ENCODE measurements around the gene ABCF3.
A peak's percentile ranks its signal among the peaks of the same experiment; 100 is the strongest.

The ABCF3 gene

GRCh38 chr3:184167786-184168185, 18.2 kb upstream of the ABCF3 start:
- no peak overlapping the region for H3K4me3 ChIP-seq (ENCODE audit: low read length in 2 of 2)
- peaks cover 62 to 67% of the 10 kb centered on the region in 2 donors for H3K36me3 ChIP-seq (ENCODE audit: control insufficient read depth in 2 of 2, insufficient read depth in 2 of 2, low read length in 2 of 2)
- no peak overlapping the region for H3K9ac ChIP-seq (ENCODE audit: low read length in 2 of 2)
- H3K4me1 ChIP-seq (ENCODE audit: control insufficient read depth, insufficient read depth, low read length) = peaks cover 14% of the 10 kb centered on the region
- H3K27ac ChIP-seq (ENCODE audit: low read length) = no peak overlapping the region
- no peaks in the 10 kb centered on the region for H3K27me3 ChIP-seq (ENCODE audit: control insufficient read depth in 1 of 2, insufficient read depth in 2 of 2, low read length in 2 of 2)
- no peaks in the 10 kb centered on the region for H3K9me3 ChIP-seq (ENCODE audit: control insufficient read depth in 2 of 2, low read length in 2 of 2)

GRCh38 chr3:184168363-184169120, 17.5 kb upstream of the ABCF3 start:
- Histone ChIP-seq H3K27ac (ENCODE audit: low read length) (no peak overlapping the region), H3K9ac (ENCODE audit: low read length in 2 of 2) (no peak overlapping the region)

GRCh38 chr3:184169896-184170875, 15.8 kb upstream of the ABCF3 start:
- Histone ChIP-seq H3K27me3 (ENCODE audit: control insufficient read depth in 1 of 2, insufficient read depth in 2 of 2, low read length in 2 of 2) (no peaks in the 10 kb centered on the region), H3K4me3 (ENCODE audit: low read length in 2 of 2) (no peak overlapping the region), H3K4me1 (ENCODE audit: control insufficient read depth, insufficient read depth, low read length) (peaks cover 9% of the 10 kb centered on the region), H3K9ac (ENCODE audit: low read length in 2 of 2) (no peak overlapping the region), H3K36me3 (ENCODE audit: control insufficient read depth in 2 of 2, insufficient read depth in 2 of 2, low read length in 2 of 2) (peaks cover 45 to 49% of the 10 kb centered on the region in 2 donors), H3K27ac (ENCODE audit: low read length) (no peak overlapping the region), H3K9me3 (ENCODE audit: control insufficient read depth in 2 of 2, low read length in 2 of 2) (no peaks in the 10 kb centered on the region)

More at GRCh38 chr3:184168363-184169120, 17.5 kb upstream of the ABCF3 start:
- Histone ChIP-seq H3K4me1 (ENCODE audit: control insufficient read depth, insufficient read depth, low read length) (peaks cover 10% of the 10 kb centered on the region), H3K4me3 (ENCODE audit: low read length in 2 of 2) (no peak overlapping the region), H3K9me3 (ENCODE audit: control insufficient read depth in 2 of 2, low read length in 2 of 2) (no peaks in the 10 kb centered on the region), H3K27me3 (ENCODE audit: control insufficient read depth in 1 of 2, insufficient read depth in 2 of 2, low read length in 2 of 2) (no peaks in the 10 kb centered on the region), H3K36me3 (ENCODE audit: control insufficient read depth in 2 of 2, insufficient read depth in 2 of 2, low read length in 2 of 2) (peaks cover 60 to 65% of the 10 kb centered on the region in 2 donors)

- Histone ChIP-seq H3K27me3 (ENCODE audit: control insufficient read depth in 1 of 2, insufficient read depth in 2 of 2, low read length in 2 of 2) (no peaks in the 10 kb centered on the region), H3K9ac (ENCODE audit: low read length in 2 of 2) (no peak overlapping the region), H3K27ac (ENCODE audit: low read length) (no peak overlapping the region), H3K36me3 (ENCODE audit: control insufficient read depth in 2 of 2, insufficient read depth in 2 of 2, low read length in 2 of 2) (peaks cover 31 to 35% of the 10 kb centered on the region in 2 donors), H3K9me3 (ENCODE audit: control insufficient read depth in 2 of 2, low read length in 2 of 2) (no peaks in the 10 kb centered on the region), H3K4me1 (ENCODE audit: control insufficient read depth, insufficient read depth, low read length) (peaks cover 21% of the 10 kb centered on the region), H3K4me3 (ENCODE audit: low read length in 2 of 2) (no peak overlapping the region)
These were observed 14.4 kb upstream of the ABCF3 start for GRCh38 chr3:184171562-184171961.

GRCh38 chr3:184172681-184173373, 13.2 kb upstream of the ABCF3 start:
- no peaks in the 10 kb centered on the region for H3K9me3 ChIP-seq (ENCODE audit: control insufficient read depth in 2 of 2, low read length in 2 of 2)
- peaks cover 34% of the 10 kb centered on the region for H3K4me1 ChIP-seq (ENCODE audit: control insufficient read depth, insufficient read depth, low read length)
- no peak overlapping the region for H3K4me3 ChIP-seq (ENCODE audit: low read length in 2 of 2)
- no peaks in the 10 kb centered on the region for H3K27me3 ChIP-seq (ENCODE audit: control insufficient read depth in 1 of 2, insufficient read depth in 2 of 2, low read length in 2 of 2)
- no peak overlapping the region for H3K9ac ChIP-seq (ENCODE audit: low read length in 2 of 2)
- no peak overlapping the region for H3K27ac ChIP-seq (ENCODE audit: low read length)
- H3K36me3 ChIP-seq (ENCODE audit: control insufficient read depth in 2 of 2, insufficient read depth in 2 of 2, low read length in 2 of 2) = peaks cover 26 to 33% of the 10 kb centered on the region in 2 donors

- Histone ChIP-seq H3K9me3 (ENCODE audit: control insufficient read depth in 2 of 2, low read length in 2 of 2) (no peaks in the 10 kb centered on the region), H3K4me3 (ENCODE audit: low read length in 2 of 2) (no peak overlapping the region), H3K27me3 (ENCODE audit: control insufficient read depth in 1 of 2, insufficient read depth in 2 of 2, low read length in 2 of 2) (no peaks in the 10 kb centered on the region), H3K4me1 (ENCODE audit: control insufficient read depth, insufficient read depth, low read length) (peaks cover 39% of the 10 kb centered on the region), H3K9ac (ENCODE audit: low read length in 2 of 2) (no peak overlapping the region), H3K36me3 (ENCODE audit: control insufficient read depth in 2 of 2, insufficient read depth in 2 of 2, low read length in 2 of 2) (peaks cover 26 to 32% of the 10 kb centered on the region in 2 donors), H3K27ac (ENCODE audit: low read length) (no peak overlapping the region)
These were observed 12.7 kb upstream of the ABCF3 start for GRCh38 chr3:184173374-184173722.

- peak overlapping the region in 1 of 2 donors; percentile 15 for H3K4me3 ChIP-seq (ENCODE audit: low read length in 2 of 2)
- H3K9me3 ChIP-seq (ENCODE audit: control insufficient read depth in 2 of 2, low read length in 2 of 2) = no peaks in the 10 kb centered on the region
- H3K9ac ChIP-seq (ENCODE audit: low read length in 2 of 2) = peak overlapping the region; percentile 17 to 51
- peak overlapping the region; percentile 66 for H3K27ac ChIP-seq (ENCODE audit: low read length)
- peaks cover 35% of the 10 kb centered on the region for H3K4me1 ChIP-seq (ENCODE audit: control insufficient read depth, insufficient read depth, low read length)
- no peaks in the 10 kb centered on the region for H3K27me3 ChIP-seq (ENCODE audit: control insufficient read depth in 1 of 2, insufficient read depth in 2 of 2, low read length in 2 of 2)
- peaks cover 30 to 37% of the 10 kb centered on the region in 2 donors for H3K36me3 ChIP-seq (ENCODE audit: control insufficient read depth in 2 of 2, insufficient read depth in 2 of 2, low read length in 2 of 2)
These were observed 11.7 kb upstream of the ABCF3 start for GRCh38 chr3:184174284-184174645.

GRCh38 chr3:184174646-184175492, 11.1 kb upstream of the ABCF3 start, which contains the start of gene AP2M1:
Gene AP2M1 (plus strand): TSS chr3:184174855. CDS start chr3:184176994, 2,139 bp downstream.
- H3K9ac ChIP-seq (ENCODE audit: low read length in 2 of 2) = peak within 1 kb of the TSS; percentile 94 to 97
- H3K27me3 ChIP-seq (ENCODE audit: control insufficient read depth in 1 of 2, insufficient read depth in 2 of 2, low read length in 2 of 2) = no peaks in the 10 kb centered on the region
- no peaks in the 10 kb centered on the region for H3K9me3 ChIP-seq (ENCODE audit: control insufficient read depth in 2 of 2, low read length in 2 of 2)
- H3K4me1 ChIP-seq (ENCODE audit: control insufficient read depth, insufficient read depth, low read length) = peaks cover 35% of the 10 kb centered on the region
- H3K27ac ChIP-seq (ENCODE audit: low read length) = peak within 1 kb of the TSS; percentile 79
- H3K4me3 ChIP-seq (ENCODE audit: low read length in 2 of 2) = peak within 1 kb of the TSS; percentile 88 to 96
- peaks cover 36 to 42% of the 10 kb centered on the region in 2 donors for H3K36me3 ChIP-seq (ENCODE audit: control insufficient read depth in 2 of 2, insufficient read depth in 2 of 2, low read length in 2 of 2)

- Histone ChIP-seq H3K36me3 (ENCODE audit: control insufficient read depth in 2 of 2, insufficient read depth in 2 of 2, low read length in 2 of 2) (peaks cover 42 to 48% of the 10 kb centered on the region in 2 donors), H3K9me3 (ENCODE audit: control insufficient read depth in 2 of 2, low read length in 2 of 2) (no peaks in the 10 kb centered on the region), H3K27me3 (ENCODE audit: control insufficient read depth in 1 of 2, insufficient read depth in 2 of 2, low read length in 2 of 2) (no peaks in the 10 kb centered on the region), H3K27ac (ENCODE audit: low read length) (peak overlapping the region; percentile 79), H3K4me3 (ENCODE audit: low read length in 2 of 2) (peak overlapping the region; percentile 88 to 96), H3K9ac (ENCODE audit: low read length in 2 of 2) (peak overlapping the region; percentile 94 to 97), H3K4me1 (ENCODE audit: control insufficient read depth, insufficient read depth, low read length) (peaks cover 37% of the 10 kb centered on the region)
These were observed 10.5 kb upstream of the ABCF3 start for GRCh38 chr3:184175506-184175905.

Data from stomach smooth muscle (tissue), 2 donors.